Endothelial cell of umbilical vein (primary cell): ENCODE data around the gene WSB1. TPM values are rescaled to one million over a fixed set of nuclear protein-coding genes. Genes with fewer than 3 reads are reported as not detected.

ENCODE experiments used
- BruUV-seq: library from RNA; stranded (reverse); fragments of 400-500 nt; replicated peaks from 2 replicates; lab custom pipeline; 2021; lab: Mats Ljungman, UMichigan
- CTCF ChIA-PET: fragments of 300-600, 350-600 bp; sonication (Branson Sonifier 250); formaldehyde crosslinking; loops from one replicate; lab custom pipeline; 2021; ENCODE audit warnings: antibody characterized with exemption, inconsistent platforms; lab: Charles Lee
- POLR2A ChIA-PET: fragments of 300-600, 350-600 bp; sonication (Branson Sonifier 250); formaldehyde crosslinking; loops from one replicate; lab custom pipeline; 2021; ENCODE audit warnings: antibody characterized with exemption, inconsistent platforms; lab: Charles Lee
- DNase-seq: peaks from one replicate; pipeline ENCODE4 v3.0.0-alpha.2; 2011; ENCODE audit warnings: low read depth, low spot score
- FAIRE-seq: peaks from 2 replicates; lab custom pipeline; 2011; peaks lifted over from hg19 to GRCh38; lab: Jason Lieb, UNC
- H2AFZ ChIP-seq: 2 replicates; pipeline ENCODE4 v1.6.0; 2012; ENCODE audit warnings: low read depth, low read length, control low read depth, inconsistent platforms
- H3K27ac ChIP-seq: 2 replicates; pipeline ENCODE4 v1.5.1; 2011; ENCODE audit warnings: low read depth, mild to moderate bottlenecking, control low read depth, low read length, moderate library complexity; ENCODE audit not compliant: insufficient read depth
- H3K27me3 ChIP-seq, 2 experiments: 2 replicates each; pipeline versions ENCODE4 v1.6.0 to v1.6.1; 2011; ENCODE audit warnings: low read length in 2 of 2, mixed read lengths in 1 of 2; ENCODE audit not compliant: control insufficient read depth in 2 of 2, insufficient read depth in 2 of 2
- H3K36me3 ChIP-seq, 2 experiments: 2 replicates in 1 of 2; 3 replicates in 1 of 2; pipeline ENCODE4 v1.5.1; 2011; ENCODE audit warnings: low read length in 2 of 2, mild to moderate bottlenecking in 1 of 2, moderate library complexity in 1 of 2; ENCODE audit not compliant: control insufficient read depth in 2 of 2, insufficient read depth in 2 of 2; ENCODE audit errors: extremely low read depth in 1 of 2
- H3K4me1 ChIP-seq: 3 replicates; pipeline ENCODE4 v1.5.1; 2011; ENCODE audit warnings: mild to moderate bottlenecking, low read length; ENCODE audit not compliant: control insufficient read depth, insufficient read depth; ENCODE audit errors: extremely low read depth
- H3K4me2 ChIP-seq: 2 replicates; pipeline ENCODE4 v1.6.1; 2011; ENCODE audit warnings: low read length, control low read depth, mixed read lengths; ENCODE audit not compliant: insufficient read depth
- H3K4me3 ChIP-seq, 3 experiments: fragments of 200-600 bp in 1 of 3; sonication (generic), shearing (Covaris generic) in 1 of 3; replicated peaks in 1 of 3; 2 replicates each; pipeline ENCODE4 v1.5.1; 2011 to 2016; ENCODE audit warnings: control low read depth in 3 of 3, low read length in 3 of 3, mild to moderate bottlenecking in 2 of 3, inconsistent platforms in 1 of 3, low read depth in 1 of 3, moderate library complexity in 1 of 3; ENCODE audit not compliant: insufficient read depth in 1 of 3
- H3K79me2 ChIP-seq: 2 replicates; pipeline ENCODE4 v1.6.0; 2012; ENCODE audit warnings: low read length, inconsistent platforms; ENCODE audit not compliant: control insufficient read depth, insufficient read depth
- H3K9ac ChIP-seq: replicated peaks from 2 replicates; pipeline ENCODE3; 2011; ENCODE audit warnings: low read length, control low read depth; ENCODE audit not compliant: insufficient read depth; ENCODE audit errors: extremely low read depth
- H3K9me1 ChIP-seq: replicated peaks from 3 replicates; pipeline ENCODE4 v1.6.0; 2011; ENCODE audit warnings: mild to moderate bottlenecking, low read length; ENCODE audit not compliant: control insufficient read depth, insufficient read depth; ENCODE audit errors: extremely low read depth
- H3K9me3 ChIP-seq: replicated peaks from 2 replicates; pipeline ENCODE4 v1.5.1; 2012; ENCODE audit warnings: low read length, inconsistent platforms; ENCODE audit not compliant: control insufficient read depth, insufficient read depth
- H4K20me1 ChIP-seq: replicated peaks from 2 replicates; pipeline ENCODE3; 2011; ENCODE audit warnings: mild to moderate bottlenecking, low read length; ENCODE audit not compliant: control insufficient read depth, insufficient read depth; ENCODE audit errors: extremely low read depth
- EZH2 ChIP-seq: IDR thresholded peaks from 2 replicates; pipeline ENCODE4 v1.6.1; 2012; ENCODE audit warnings: borderline replicate concordance, low read depth, mild to moderate bottlenecking, moderate library complexity, low read length, inconsistent platforms; ENCODE audit not compliant: severe bottlenecking
- FOS ChIP-seq: IDR thresholded peaks from 2 replicates; pipeline ENCODE4 v1.6.1; 2011; ENCODE audit warnings: mild to moderate bottlenecking, low read length, moderate library complexity, borderline replicate concordance; ENCODE audit not compliant: insufficient read depth
- GATA2 ChIP-seq: IDR thresholded peaks from 2 replicates; pipeline ENCODE4 v1.7.0; 2011; ENCODE audit warnings: low read depth, mild to moderate bottlenecking, moderate library complexity, mixed read lengths, low read length; ENCODE audit not compliant: insufficient read length, insufficient read depth
- JUN ChIP-seq: IDR thresholded peaks from 2 replicates; pipeline ENCODE4 v1.6.1; 2011; ENCODE audit warnings: borderline replicate concordance, low read depth; ENCODE audit not compliant: insufficient read length, insufficient read depth
- MYC ChIP-seq: IDR thresholded peaks from one replicate; pipeline ENCODE4 v1.6.1; 2011; ENCODE audit warnings: mild to moderate bottlenecking, low read depth, low read length
- POLR2A ChIP-seq: IDR thresholded peaks from 2 replicates; pipeline ENCODE4 v1.6.1; 2012; ENCODE audit warnings: low read depth, mild to moderate bottlenecking, control low read depth, low read length
- POLR2AphosphoS5 ChIP-seq: IDR thresholded peaks from 2 replicates; pipeline ENCODE4 v1.6.1; 2012; ENCODE audit warnings: low read depth, mild to moderate bottlenecking, control low read depth, low read length, moderate library complexity; ENCODE audit not compliant: insufficient read depth
- dilution Hi-C: fragments of 300-500 bp; cut with MboI; formaldehyde crosslinking; loops from one replicate; pipeline ENCODE4 v1.15.0; 2019; ENCODE audit warnings: low sequenced_read_pairs; ENCODE audit not compliant: extremely low pct_ligation_motif_present
- intact Hi-C: fragments of 100-400 bp; cut with micrococcal nuclease; formaldehyde crosslinking; loops from one replicate; pipeline ENCODE4 v1.10.0; 2022
- polyA plus RNA-seq, 4 experiments: library from polyadenylated mRNA; depleted of rRNA in 3 of 4; stranded (reverse) in 3 of 4; unstranded in 1 of 4; fragments of >200 nt; gene quantifications; 2 replicates each; pipeline versions ENCODE4 v1.2.1 to v1.2.3, GENCODE V29; 2011 to 2012; ENCODE audit warnings: missing spikeins in 1 of 4
- total RNA-seq: library from RNA; stranded (reverse); gene quantifications from 2 replicates; pipeline ENCODE4 v1.2.3, GENCODE V29; 2021
- TF ChIP-seq, protein P1 (sequence below): IDR thresholded peaks from 2 replicates; pipeline ENCODE4 v1.6.1; 2011; ENCODE audit not compliant: insufficient read depth, insufficient read length
- TF ChIP-seq, protein P2 (sequence below), 2 donors: IDR thresholded peaks; 1 replicate in 1 of 2; 2 replicates in 1 of 2; pipeline ENCODE4 v1.5.1; 2011; ENCODE audit warnings: low read length in 2 of 2, mild to moderate bottlenecking in 2 of 2, moderate library complexity in 2 of 2, control low read depth in 1 of 2, inconsistent platforms in 1 of 2, low read depth in 1 of 2; ENCODE audit not compliant: insufficient read depth in 1 of 2; ENCODE audit errors: extremely low read depth in 1 of 2

The WSB1 gene
- total and polyA plus RNA-seq, 2 donors (not counting 3 experiments of a cell fraction or from before 2014, with no cell fraction given), result 471 to 736 TPM

DNA sequence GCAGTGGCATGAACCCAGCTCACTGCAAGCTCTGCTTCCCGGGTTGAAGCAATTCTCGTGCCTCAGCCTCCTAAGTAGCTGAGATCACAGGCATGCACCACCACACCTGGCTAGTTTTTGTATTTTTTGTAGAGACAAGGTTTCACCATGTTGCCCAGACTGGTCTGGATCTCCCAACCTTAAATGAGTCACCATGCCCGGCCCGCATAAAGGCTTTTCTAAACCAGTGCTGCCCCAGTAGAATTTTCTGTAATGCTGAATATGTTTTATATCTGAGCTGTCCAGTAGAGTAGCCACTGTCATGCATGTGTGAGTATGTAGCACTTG, 36.9 kb upstream of the WSB1 start:
- Histone ChIP-seq H3K79me2 (no peaks in the 10 kb centered on the region), H3K9me3 (no peaks in the 10 kb centered on the region), H3K9ac (no peak overlapping the region), H4K20me1 (no peaks in the 10 kb centered on the region), H3K4me1 (peaks cover 16% of the 10 kb centered on the region), H3K4me3 (no peak overlapping the region), H3K9me1 (no peaks in the 10 kb centered on the region), H3K27me3 (no peaks in the 10 kb centered on the region), H3K27ac (peak overlapping the region; percentile 63), H3K36me3 (no peaks in the 10 kb centered on the region), H2AFZ (peak overlapping the region; percentile 59), H3K4me2 (peak overlapping the region; percentile 38)
- TF ChIP-seq, protein P1, sequence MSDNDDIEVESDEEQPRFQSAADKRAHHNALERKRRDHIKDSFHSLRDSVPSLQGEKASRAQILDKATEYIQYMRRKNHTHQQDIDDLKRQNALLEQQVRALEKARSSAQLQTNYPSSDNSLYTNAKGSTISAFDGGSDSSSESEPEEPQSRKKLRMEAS, result no peak
- TF ChIP-seq MYC, result no peak
- TF ChIP-seq, protein P2, sequence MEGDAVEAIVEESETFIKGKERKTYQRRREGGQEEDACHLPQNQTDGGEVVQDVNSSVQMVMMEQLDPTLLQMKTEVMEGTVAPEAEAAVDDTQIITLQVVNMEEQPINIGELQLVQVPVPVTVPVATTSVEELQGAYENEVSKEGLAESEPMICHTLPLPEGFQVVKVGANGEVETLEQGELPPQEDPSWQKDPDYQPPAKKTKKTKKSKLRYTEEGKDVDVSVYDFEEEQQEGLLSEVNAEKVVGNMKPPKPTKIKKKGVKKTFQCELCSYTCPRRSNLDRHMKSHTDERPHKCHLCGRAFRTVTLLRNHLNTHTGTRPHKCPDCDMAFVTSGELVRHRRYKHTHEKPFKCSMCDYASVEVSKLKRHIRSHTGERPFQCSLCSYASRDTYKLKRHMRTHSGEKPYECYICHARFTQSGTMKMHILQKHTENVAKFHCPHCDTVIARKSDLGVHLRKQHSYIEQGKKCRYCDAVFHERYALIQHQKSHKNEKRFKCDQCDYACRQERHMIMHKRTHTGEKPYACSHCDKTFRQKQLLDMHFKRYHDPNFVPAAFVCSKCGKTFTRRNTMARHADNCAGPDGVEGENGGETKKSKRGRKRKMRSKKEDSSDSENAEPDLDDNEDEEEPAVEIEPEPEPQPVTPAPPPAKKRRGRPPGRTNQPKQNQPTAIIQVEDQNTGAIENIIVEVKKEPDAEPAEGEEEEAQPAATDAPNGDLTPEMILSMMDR (IDR thresholded peaks at IDR 0.05; ENCODE audit: extremely low read depth in 1 of 2, insufficient read depth in 1 of 2, low read depth in 1 of 2, low read length in 2 of 2), result no peak
- no TSS peak for BruUV-seq
- CTCF ChIA-PET, result interaction anchor here (1.0 to 1.1 kb wide), 2 partner anchors 12 to 15 kb away, joined by 4 read pairs; no protein-coding TSS in a partner anchor
- POLR2A ChIA-PET, result interaction anchor here (0.6 to 2.4 kb wide), 3 partner anchors 9 to 48 kb away, joined by 3 to 12 read pairs (median 4); partner anchors contain the start of gene WSB1
- FAIRE-seq, result no peak
- dilution Hi-C loops, result no loop called here
- intact Hi-C loops, result loop anchor here (10.0 kb wide), 1 partner anchor 1098 kb away; the partner anchor contains the start of gene POLDIP2
- peak; percentile 56 for DNase-seq

DNA sequence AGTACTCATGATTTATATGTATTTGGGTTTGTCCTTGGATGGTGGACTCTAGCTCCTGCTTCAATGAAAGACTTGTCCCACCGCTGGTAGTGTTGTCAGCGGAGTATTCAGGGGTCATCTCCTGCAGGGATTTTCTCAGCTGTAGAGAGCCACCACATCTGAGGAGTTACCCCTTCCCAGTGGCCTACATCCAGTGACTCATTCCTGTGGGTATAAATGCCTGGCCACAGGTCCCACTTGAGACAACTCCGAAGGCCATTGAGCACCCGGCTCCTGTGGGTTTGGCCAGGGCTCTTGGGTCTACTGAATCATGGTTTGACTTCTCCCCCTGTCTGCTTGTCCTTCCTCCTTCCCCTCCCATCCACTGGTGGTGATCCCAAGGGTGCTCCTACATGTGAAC, 34.6 kb upstream of the WSB1 start:
- BruUV-seq, result no TSS peak
- Histone ChIP-seq H3K36me3 (no peaks in the 10 kb centered on the region), H3K27me3 (no peaks in the 10 kb centered on the region), H4K20me1 (no peaks in the 10 kb centered on the region), H3K4me1 (peaks cover 34% of the 10 kb centered on the region), H3K4me3 (no peak overlapping the region), H3K9me3 (no peaks in the 10 kb centered on the region), H3K9me1 (no peaks in the 10 kb centered on the region), H3K9ac (no peak overlapping the region), H3K79me2 (no peaks in the 10 kb centered on the region), H3K27ac (no peak overlapping the region), H2AFZ (no peak overlapping the region), H3K4me2 (no peak overlapping the region)
- TF ChIP-seq JUN (no peak), FOS (no peak), MYC (no peak), POLR2AphosphoS5 (no peak), EZH2 (no peak), GATA2 (no peak), POLR2A (no peak)
- TF ChIP-seq, protein P1, result no peak
- TF ChIP-seq, protein P2 (IDR thresholded peaks at IDR 0.05; ENCODE audit: extremely low read depth in 1 of 2, insufficient read depth in 1 of 2, low read depth in 1 of 2, low read length in 2 of 2), result no peak
- ChIA-PET CTCF (interaction anchor here (1.3 to 1.5 kb wide), 2 partner anchors 9 to 17 kb away, joined by 3 to 5 read pairs; no protein-coding TSS in a partner anchor), POLR2A (no interaction called here)
- no peak for DNase-seq
- intact Hi-C loops, result loop anchor here (10.0 kb wide), 1 partner anchor 1095 kb away; the partner anchor contains the start of gene POLDIP2
- dilution Hi-C loops, result no loop called here
- no peak for FAIRE-seq
